Measurements from ENCODE around the gene LIMCH1.

GRCh38 chr4:41640906-41641305, 102.9 kb downstream of the LIMCH1 start:
- TF ChIP-seq CTCF (IDR thresholded peaks at IDR 0.05; ENCODE audit: borderline replicate concordance, extremely low read depth, low read length, poor library complexity, severe bottlenecking) (no peak), EZH2 (IDR thresholded peaks at IDR 0.05; ENCODE audit: borderline replicate concordance, low read depth, low read length, severe bottlenecking) (no peak)

Measured in DND-41 (cell line).